ENCODE results near the gene PREX1.
"Not testable (repeated sequence)": the region's sequence is repeated elsewhere in the genome, so short reads cannot be mapped to it uniquely, and the experiment has no call there.

PREX1 gene

GRCh38 chr20:48759631-48760245 lies 68.1 kb downstream of the PREX1 start:
- DNase-seq: no peak

GRCh38 chr20:48758206-48758820 lies 69.5 kb downstream of the PREX1 start:
- DNase-seq: no peak

GRCh38 chr20:48756774-48757173 lies 71.0 kb downstream of the PREX1 start:
- not testable (repeated sequence) for DNase-seq

GRCh38 chr20:48754292-48754691 lies 73.5 kb downstream of the PREX1 start:
- no peak for DNase-seq

- DNase-seq: no peak
Measured at GRCh38 chr20:48752963-48753362, 74.8 kb downstream of the PREX1 start.

GRCh38 chr20:48751871-48752270 lies 75.9 kb downstream of the PREX1 start:
- DNase-seq: no peak

GRCh38 chr20:48750941-48751635 lies 76.7 kb downstream of the PREX1 start:
- DNase-seq: peak in 47 of 56 donors; percentile 21 to 84 (median 59)

GRCh38 chr20:48750376-48750775 lies 77.4 kb downstream of the PREX1 start:
- no peak for DNase-seq

GRCh38 chr20:48749437-48749836 lies 78.4 kb downstream of the PREX1 start:
- DNase-seq: no peak

GRCh38 chr20:48748556-48748955 lies 79.2 kb downstream of the PREX1 start:
- DNase-seq: peak in 1 of 56 donors; percentile 21

GRCh38 chr20:48747840-48748414 lies 79.9 kb downstream of the PREX1 start:
- DNase-seq: peak in 1 of 56 donors; percentile 65

- DNase-seq: no peak
Measured at GRCh38 chr20:48745330-48745729, 82.5 kb downstream of the PREX1 start.

GRCh38 chr20:48744515-48744914 lies 83.3 kb downstream of the PREX1 start:
- DNase-seq: no peak

GRCh38 chr20:48743807-48744206 lies 84.0 kb downstream of the PREX1 start:
- no peak for DNase-seq

GRCh38 chr20:48742912-48743680 lies 84.7 kb downstream of the PREX1 start:
- no peak for DNase-seq

GRCh38 chr20:48742233-48742632 lies 85.6 kb downstream of the PREX1 start:
- DNase-seq: no peak

GRCh38 chr20:48741669-48742068 lies 86.1 kb downstream of the PREX1 start:
- no peak for DNase-seq

GRCh38 chr20:48740712-48741111 lies 87.1 kb downstream of the PREX1 start:
- DNase-seq: no peak

GRCh38 chr20:48740292-48740649 lies 87.5 kb downstream of the PREX1 start:
- no peak for DNase-seq

GRCh38 chr20:48739395-48740291 lies 88.2 kb downstream of the PREX1 start:
- no peak for DNase-seq
